GM19438 (cell line): ENCODE data around the gene CDC20.

Experiments used
- ATAC-seq: cut with Tn5 transposase; IDR thresholded peaks from one replicate; pipeline ENCODE4 v1.9.1; 2021; ENCODE audit warnings: low read depth; ENCODE audit not compliant: unreplicated experiment

CDC20 gene

DNA sequence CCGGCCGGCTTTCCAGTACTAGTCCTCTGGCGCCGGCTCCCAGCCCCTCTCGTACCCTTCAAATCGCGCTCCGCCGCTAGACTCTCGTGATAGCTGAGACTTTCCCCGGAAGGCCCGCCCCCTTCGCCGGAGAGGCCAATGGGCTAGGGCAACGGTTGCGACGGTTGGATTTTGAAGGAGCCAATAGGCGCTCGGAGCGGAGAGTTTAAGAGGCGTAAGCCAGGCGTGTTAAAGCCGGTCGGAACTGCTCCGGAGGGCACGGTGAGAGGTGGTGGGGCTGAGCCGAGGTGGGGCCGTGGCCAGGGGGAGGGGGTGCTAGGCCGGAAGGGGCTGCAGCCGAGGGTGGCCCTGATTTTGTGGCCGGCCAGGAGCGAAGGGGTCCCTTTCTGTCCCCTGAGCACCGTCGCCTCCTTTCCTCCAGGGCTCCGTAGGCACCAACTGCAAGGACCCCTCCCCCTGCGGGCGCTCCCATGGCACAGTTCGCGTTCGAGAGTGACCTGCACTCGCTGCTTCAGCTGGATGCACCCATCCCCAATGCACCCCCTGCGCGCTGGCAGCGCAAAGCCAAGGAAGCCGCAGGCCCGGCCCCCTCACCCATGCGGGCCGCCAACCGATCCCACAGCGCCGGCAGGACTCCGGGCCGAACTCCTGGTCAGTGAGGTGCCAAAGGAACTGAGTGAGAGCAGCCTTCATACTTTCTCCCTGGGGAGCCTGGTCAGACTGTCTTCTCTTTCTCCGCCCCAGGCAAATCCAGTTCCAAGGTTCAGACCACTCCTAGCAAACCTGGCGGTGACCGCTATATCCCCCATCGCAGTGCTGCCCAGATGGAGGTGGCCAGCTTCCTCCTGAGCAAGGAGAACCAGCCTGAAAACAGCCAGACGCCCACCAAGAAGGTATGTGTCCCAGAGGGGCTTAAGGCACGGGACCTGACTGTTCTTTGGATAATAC is at the start of gene CDC20:
Gene CDC20, plus strand, starts transcription at position 236 of the 948 bp plus-strand sequence. Its CDS starts 235 bp downstream, at position 471.
- ATAC-seq: peak; percentile 88

DNA sequence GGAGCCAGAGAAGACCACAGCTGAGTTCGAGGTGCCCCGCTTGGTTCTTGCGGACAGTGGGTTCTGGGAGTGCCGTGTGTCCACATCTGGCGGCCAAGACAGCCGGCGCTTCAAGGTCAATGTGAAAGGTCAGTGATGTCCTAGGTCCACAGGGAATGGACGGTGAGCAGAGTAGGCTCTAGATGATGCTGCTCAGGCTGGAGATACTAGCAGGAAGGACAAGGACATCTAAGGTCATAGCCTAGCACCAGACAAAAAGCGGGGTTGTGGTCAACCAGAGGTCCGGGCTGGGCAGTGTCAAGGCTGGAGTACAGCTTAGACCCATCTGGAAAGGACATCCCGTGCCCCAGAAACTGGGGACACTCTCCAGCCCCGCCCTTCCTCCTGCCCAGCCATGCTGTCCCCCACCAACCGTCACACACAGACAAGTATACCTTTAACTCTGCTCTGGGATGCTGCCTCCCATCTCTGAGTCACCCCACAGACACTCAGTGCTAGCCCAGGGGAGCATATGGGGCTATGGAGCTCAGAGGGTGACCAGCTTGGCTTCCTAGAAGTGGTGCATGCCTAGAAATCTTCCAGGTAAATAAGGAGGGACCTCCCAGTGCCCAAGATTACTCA is 49.3 kb upstream of the CDC20 start:
- no peak for ATAC-seq

DNA sequence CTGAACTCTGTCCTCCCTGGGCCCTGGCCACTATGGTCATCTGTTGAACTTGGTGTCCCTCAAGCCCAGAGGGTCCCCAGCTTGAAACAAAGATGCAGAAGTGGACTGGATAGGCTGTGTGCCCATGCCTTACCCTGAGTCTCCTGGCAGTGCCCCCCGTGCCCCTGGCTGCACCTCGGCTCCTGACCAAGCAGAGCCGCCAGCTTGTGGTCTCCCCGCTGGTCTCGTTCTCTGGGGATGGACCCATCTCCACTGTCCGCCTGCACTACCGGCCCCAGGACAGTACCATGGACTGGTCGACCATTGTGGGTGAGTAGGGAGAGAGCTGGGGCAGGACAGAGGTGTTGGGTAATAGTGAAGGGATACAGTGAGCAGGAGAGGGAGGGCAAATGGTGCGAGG is 47.3 kb upstream of the CDC20 start:
- ATAC-seq: no peak

- ATAC-seq: no peak
Measured at GRCh38 chr1:43312212-43312623, 46.6 kb upstream of the CDC20 start.

DNA sequence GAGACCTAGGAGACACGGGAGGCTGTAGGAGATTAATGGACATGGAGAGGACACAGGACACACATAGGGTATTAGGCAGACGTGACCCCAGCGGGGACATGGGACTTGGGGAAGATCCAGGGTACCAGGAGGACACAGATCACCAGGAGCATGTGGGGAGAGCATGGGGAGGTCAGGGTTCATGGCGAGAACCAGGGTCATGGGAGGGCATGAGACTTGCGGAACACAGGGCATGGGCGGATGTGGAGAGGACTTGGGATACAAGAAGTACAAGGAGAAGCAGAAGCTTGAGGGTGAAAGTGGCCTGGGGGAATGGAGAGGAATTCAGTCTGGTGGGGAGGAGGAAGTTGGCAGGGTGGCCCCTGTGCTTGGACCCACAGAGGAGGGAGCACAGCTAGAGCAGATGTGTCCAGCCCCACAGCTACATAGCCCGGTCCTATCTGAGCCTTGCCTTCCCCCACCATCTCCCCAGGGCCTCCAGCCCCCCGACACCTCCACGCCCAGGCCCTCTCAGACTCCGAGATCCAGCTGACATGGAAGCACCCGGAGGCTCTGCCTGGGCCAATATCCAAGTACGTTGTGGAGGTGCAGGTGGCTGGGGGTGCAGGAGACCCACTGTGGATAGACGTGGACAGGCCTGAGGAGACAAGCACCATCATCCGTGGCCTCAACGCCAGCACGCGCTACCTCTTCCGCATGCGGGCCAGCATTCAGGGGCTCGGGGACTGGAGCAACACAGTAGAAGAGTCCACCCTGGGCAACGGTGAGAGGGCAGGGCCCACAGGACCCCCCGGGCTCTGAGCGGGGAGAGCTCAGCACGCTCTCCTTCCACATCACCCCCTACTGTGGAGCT is 45.9 kb upstream of the CDC20 start:
- ATAC-seq: no peak

GRCh38 chr1:43313771-43314170 is 45.0 kb upstream of the CDC20 start:
- no peak for ATAC-seq

DNA sequence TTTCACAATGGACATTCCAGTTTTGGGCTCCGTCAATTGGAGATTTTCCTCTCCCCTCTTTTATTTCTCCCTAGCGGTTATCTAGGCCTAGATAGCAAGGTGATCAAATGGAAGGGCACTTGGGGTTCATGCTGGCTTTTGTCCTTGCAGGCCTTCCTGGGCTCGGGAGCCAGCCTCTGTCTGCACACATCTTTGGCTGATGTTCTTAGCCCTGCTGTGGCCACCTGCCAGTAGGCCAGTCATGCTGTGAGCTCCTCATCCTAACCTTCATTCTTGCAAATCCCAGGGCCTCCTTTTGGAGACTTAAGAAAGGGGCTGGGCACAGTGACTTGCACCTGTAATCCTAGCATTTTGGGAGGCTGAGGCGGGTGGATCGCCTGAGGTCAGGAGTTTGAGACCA is 44.5 kb upstream of the CDC20 start:
- ATAC-seq: no peak

DNA sequence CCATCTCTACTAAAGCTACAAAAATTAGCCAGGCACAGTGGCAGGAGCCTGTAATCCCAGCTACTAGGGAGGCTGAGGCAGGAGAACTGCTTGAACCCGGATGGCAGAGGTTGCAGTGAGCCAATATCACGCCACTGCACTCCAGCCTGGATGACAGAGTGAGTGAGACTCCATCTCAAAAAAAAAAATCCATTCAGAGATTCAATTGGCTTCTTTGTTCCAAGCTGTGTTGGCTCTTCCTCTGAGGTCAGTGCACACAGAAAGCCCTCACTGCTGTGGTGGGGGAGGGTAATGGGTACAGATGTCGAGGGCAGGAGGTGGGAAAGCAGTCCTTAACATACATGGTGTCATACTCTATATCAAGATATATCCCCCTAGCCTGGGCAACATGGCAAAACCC is 43.3 kb upstream of the CDC20 start:
- no peak for ATAC-seq

DNA sequence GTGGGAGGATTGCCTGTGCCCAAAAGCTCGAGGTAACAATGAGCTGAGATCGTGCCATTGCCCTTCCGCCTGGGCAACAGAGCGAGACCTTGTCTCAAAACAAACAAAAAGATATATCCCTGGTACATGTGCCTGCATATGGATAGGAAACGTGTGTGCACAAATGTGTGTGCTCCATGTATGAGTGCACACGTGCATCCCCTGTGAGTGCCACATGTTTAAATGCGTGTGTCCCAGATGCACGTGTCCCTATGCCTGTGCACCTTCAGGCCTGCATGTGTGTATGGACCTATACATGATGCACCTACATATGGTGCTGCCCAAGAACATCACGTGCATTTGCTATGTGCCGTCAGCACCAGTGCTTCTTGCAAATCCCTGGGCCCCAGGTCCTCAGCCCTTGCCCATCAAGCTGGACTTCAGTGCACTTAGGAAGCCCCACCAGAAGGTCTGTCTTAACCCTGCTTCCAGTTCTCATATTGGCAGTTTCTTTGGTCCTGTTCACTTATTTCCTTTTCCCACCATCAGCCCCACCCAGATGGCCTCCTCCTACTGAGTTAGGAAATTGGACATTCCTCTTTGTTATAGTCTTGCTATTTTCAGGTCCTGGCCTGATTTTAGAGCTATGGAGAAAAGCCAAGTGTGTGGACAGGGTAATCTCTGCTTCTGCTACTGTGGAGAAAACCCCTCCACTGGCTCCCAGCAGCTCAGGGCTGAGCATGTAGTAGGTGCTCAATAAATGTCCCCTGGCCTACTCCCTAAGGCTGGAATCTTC is 42.6 kb upstream of the CDC20 start:
- ATAC-seq: no peak

DNA sequence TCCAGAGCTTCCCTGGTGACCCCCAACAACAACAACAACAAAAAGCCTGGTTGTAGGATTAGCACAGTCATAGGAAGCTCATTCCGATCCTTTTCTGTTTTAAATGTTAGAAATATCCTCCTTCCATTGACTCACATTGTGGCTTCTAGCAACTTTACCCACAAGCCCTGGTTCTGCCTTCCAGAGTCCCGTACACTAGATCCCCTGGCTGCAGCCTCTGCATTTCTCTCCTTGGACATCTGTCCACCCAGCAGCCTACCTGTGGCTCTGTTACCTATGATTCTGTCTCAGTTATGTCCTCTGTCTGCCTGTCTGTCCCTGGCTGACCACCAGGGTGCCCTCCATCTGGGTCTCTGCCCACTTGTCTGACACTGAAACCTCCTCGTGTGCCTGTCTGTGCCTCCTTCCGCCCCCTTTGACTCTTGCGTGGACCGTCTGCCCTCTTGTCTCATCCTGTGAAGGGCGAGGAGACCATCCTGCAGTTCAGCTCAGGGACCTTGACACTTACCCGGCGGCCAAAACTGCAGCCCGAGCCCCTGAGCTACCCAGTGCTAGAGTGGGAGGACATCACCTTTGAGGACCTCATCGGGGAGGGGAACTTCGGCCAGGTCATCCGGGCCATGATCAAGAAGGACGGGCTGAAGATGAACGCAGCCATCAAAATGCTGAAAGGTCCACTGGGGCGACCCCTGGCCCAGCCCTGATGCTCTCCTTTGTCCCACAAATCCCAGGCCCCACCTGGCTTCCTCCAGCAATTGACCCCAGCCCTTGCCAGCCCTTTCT is 41.9 kb upstream of the CDC20 start:
- no peak for ATAC-seq

GRCh38 chr1:43317817-43318471 is 40.8 kb upstream of the CDC20 start:
- no peak for ATAC-seq

- ATAC-seq: no peak
Measured at GRCh38 chr1:43318831-43319230, 40.0 kb upstream of the CDC20 start.

DNA sequence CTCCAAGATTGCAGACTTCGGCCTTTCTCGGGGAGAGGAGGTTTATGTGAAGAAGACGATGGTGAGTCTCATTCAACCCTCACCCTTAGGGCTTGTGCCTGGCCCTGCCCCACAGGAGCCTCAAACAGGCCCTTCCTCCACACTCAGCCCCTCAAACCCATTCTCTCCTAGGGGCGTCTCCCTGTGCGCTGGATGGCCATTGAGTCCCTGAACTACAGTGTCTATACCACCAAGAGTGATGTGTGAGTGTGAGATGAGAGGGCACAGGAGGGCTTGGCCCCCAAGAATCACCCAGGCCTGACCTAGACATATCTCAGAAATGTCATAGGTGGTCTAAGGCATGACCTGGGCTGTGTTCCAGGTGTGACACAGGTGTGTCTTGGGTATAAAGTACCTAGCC is 39.5 kb upstream of the CDC20 start:
- ATAC-seq: no peak

GRCh38 chr1:43319766-43320165 is 39.0 kb upstream of the CDC20 start:
- no peak for ATAC-seq

GRCh38 chr1:43321331-43321891 is 37.4 kb upstream of the CDC20 start:
- no peak for ATAC-seq

DNA sequence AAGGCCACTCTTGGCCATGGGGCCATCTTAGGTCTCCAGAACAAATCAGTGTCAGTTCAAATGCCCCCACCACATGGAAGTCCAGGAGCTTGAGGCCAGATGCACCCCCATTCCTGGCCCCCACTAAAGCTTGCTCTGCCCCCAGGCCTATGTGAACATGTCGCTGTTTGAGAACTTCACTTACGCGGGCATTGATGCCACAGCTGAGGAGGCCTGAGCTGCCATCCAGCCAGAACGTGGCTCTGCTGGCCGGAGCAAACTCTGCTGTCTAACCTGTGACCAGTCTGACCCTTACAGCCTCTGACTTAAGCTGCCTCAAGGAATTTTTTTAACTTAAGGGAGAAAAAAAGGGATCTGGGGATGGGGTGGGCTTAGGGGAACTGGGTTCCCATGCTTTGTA is 36.3 kb upstream of the CDC20 start:
- ATAC-seq: no peak

DNA sequence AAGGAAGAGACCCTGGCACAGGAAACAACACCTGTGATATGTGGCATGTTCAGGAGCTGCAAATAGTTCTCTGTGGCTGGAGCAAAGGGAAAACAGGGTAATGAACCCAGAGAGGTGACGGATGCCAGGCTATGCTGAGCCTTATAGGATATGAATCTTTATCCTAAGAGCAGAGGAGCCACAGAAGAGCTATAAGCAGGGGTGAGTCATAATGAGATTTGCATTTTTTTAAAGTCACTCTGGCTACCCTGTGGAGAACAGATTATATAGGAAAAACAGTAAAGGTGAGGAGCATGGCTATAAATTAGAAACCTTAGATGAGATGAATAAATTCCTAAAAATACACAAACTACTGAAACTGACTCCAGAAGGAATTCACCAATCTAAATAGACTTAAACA is 34.0 kb upstream of the CDC20 start:
- ATAC-seq: no peak

DNA sequence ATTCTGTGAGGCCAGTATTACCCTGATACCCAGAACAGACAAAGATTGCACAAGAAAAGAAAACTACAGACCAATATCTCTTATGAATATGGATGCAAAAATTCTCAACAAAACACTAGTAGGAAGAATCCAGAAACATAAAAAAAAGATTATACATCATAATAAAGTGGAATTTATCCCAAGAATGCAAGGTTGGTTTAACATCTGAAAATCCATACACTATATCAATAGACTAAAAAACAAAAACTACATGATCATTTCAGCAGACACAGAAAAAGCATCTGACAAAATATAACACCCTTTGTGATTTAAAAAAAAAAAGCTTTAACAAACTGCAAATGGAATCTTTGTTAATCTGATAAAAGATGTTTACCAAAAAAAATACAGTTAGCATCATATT is 33.4 kb upstream of the CDC20 start:
- ATAC-seq: no peak
